ENCODE results near the gene CAB39L.

GRCh38 chr13:49386664-49387063, 57.2 kb downstream of the CAB39L start:
- TF ChIP-seq, protein P1, sequence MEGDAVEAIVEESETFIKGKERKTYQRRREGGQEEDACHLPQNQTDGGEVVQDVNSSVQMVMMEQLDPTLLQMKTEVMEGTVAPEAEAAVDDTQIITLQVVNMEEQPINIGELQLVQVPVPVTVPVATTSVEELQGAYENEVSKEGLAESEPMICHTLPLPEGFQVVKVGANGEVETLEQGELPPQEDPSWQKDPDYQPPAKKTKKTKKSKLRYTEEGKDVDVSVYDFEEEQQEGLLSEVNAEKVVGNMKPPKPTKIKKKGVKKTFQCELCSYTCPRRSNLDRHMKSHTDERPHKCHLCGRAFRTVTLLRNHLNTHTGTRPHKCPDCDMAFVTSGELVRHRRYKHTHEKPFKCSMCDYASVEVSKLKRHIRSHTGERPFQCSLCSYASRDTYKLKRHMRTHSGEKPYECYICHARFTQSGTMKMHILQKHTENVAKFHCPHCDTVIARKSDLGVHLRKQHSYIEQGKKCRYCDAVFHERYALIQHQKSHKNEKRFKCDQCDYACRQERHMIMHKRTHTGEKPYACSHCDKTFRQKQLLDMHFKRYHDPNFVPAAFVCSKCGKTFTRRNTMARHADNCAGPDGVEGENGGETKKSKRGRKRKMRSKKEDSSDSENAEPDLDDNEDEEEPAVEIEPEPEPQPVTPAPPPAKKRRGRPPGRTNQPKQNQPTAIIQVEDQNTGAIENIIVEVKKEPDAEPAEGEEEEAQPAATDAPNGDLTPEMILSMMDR (optimal IDR thresholded peaks at IDR 0.05 in 1 of 3, IDR thresholded peaks at IDR 0.05 in 1 of 3, conservative IDR thresholded peaks at IDR 0.05 in 1 of 3; ENCODE audit: extremely low read depth in 1 of 3, insufficient read depth in 2 of 3, low read length in 3 of 3) = no peak
- TF ChIP-seq EZH2 (IDR thresholded peaks at IDR 0.05; ENCODE audit: low read length) = no peak

Measured in keratinocyte (primary cell).